Erythroblast (primary cell): Measurements from ENCODE around the gene OR5AN1.

Source experiments
- GATA1 ChIP-seq: IDR thresholded peaks from 2 replicates; pipeline ENCODE4 v1.6.1; 2011; ENCODE audit warnings: low read depth, mild to moderate bottlenecking, control low read depth, low read length, moderate library complexity
- POLR2A ChIP-seq: IDR thresholded peaks from 2 replicates; pipeline ENCODE4 v1.6.1; 2011; ENCODE audit warnings: mild to moderate bottlenecking, low read length

DNA sequence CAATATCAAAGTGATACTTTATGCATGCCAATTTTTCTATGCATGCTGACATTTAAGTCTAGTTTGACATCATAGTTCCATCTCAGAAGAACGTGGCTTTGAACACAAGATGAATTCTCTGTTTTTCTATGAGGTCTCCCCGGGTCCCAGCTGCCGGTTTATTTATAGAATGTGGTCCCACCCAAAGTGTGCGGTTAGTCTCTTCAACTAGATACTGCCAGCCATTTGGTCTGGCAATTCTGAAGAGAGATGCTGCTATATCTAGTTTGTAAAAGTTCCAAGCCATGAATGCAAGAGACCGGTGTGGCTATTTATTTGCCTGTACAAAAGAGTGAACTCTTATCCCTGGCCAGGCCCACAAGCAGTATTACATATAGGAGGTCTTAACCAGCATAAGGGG lies 58.3 kb downstream of the OR5AN1 start:
- no peak for TF ChIP-seq POLR2A
- no peak for TF ChIP-seq GATA1
